GM21367 (cell line): ENCODE measurements around the gene NOL12.
"Not testable (repeated sequence)": the region's sequence is repeated elsewhere in the genome, so short reads cannot be mapped to it uniquely, and the experiment has no call there.

Experiments used
- ATAC-seq: cut with Tn5 transposase; IDR thresholded peaks from one replicate; pipeline ENCODE4 v1.9.1; 2021; ENCODE audit not compliant: unreplicated experiment

NOL12 gene, protein sequence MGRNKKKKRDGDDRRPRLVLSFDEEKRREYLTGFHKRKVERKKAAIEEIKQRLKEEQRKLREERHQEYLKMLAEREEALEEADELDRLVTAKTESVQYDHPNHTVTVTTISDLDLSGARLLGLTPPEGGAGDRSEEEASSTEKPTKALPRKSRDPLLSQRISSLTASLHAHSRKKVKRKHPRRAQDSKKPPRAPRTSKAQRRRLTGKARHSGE

DNA sequence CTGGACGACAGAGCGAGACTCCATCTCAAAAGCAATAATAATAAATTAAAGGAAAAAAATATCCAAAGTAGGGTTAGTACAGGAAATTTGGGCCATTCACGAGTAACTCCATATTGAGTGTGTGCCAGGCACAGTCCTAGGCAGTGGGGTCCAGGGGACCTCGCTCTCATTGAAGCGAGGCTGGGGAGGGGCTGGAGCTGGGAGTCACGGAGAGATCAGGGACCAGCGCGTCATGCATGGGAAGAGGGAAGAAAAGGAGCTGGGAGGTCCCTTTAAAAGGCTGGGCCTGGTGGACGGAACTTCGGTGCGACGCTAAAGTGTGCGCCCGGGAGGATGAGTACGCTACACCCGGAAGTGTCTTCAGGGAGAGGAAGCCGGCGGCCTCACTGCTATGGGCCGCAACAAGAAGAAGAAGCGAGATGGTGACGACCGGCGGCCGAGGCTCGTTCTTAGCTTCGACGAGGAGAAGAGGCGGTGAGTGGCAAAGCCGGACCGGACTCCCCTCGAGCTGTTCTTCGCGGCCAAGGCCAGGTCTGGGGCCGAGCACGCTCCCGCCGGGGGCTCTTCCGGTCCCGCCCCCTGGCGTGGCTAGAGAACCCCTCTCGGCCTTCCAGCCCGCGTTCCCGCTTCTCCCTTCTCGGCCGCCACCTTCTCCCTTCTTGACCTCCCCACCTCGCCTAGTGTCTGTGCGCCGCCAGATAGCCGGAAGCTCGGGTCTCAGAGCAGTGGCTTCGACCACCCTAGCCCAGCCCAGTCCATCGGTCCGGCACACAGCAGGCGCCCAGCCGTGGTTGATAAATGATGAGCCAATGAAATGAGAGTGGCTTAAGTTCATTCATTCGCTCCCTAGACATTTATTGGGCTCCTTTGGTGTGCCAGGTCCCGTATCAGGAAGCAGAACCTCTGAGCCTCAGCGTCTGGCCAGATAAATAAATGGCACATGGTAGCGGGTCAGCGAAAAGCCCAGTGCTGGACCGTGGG is at the start of gene NOL12:
Gene NOL12 (plus strand): TSS at position 342 of the 981 bp plus-strand sequence. CDS start 50 bp downstream, at position 392.
- ATAC-seq = no peak

GRCh38 chr22:37636949-37637273 is 49.2 kb upstream of the NOL12 start:
- no peak for ATAC-seq

- ATAC-seq = no peak
Measured at GRCh38 chr22:37638391-37639069, 47.6 kb upstream of the NOL12 start.

DNA sequence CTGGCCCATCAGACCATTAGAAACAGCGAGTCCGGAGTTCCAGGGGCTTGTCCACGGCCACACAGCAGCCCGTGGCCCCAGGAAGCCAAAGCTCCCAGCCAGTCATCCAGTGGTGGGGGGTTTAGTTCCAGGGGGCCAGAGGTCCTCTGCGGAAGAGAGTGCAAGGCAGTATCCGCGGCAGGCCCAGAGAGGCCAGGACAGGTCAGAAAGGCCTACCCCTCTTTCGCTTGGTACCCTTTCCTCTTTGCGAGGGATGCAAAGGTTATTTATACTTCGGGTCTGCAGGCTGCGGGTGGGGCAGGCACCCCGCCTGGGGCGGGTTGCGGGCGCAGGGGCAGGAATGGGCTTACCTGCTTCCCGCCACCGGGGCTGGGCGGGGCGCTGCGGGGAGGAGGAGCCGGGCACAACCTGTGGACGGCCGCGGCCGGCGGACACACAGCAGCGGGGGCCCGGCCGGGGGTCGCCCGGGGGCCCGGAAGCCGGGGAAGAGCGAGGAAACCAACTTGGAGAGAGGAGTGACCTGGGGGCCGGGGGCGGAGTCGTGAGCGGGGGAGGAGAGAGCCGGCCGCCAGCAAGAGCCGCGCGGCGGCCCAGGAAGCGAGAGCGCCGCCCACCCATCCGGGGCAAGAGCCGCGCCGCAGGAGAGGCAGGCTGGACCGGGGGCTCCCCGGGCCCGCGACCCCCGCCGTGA is 46.9 kb upstream of the NOL12 start, which contains the start of gene SH3BP1:
Gene SH3BP1 (plus strand): TSS at position 600 of the 691 bp plus-strand sequence. CDS start 119 bp downstream, outside the sequence.
- ATAC-seq = no peak

- no peak for ATAC-seq
Measured at GRCh38 chr22:37639771-37640590, 46.2 kb upstream of the NOL12 start.

DNA sequence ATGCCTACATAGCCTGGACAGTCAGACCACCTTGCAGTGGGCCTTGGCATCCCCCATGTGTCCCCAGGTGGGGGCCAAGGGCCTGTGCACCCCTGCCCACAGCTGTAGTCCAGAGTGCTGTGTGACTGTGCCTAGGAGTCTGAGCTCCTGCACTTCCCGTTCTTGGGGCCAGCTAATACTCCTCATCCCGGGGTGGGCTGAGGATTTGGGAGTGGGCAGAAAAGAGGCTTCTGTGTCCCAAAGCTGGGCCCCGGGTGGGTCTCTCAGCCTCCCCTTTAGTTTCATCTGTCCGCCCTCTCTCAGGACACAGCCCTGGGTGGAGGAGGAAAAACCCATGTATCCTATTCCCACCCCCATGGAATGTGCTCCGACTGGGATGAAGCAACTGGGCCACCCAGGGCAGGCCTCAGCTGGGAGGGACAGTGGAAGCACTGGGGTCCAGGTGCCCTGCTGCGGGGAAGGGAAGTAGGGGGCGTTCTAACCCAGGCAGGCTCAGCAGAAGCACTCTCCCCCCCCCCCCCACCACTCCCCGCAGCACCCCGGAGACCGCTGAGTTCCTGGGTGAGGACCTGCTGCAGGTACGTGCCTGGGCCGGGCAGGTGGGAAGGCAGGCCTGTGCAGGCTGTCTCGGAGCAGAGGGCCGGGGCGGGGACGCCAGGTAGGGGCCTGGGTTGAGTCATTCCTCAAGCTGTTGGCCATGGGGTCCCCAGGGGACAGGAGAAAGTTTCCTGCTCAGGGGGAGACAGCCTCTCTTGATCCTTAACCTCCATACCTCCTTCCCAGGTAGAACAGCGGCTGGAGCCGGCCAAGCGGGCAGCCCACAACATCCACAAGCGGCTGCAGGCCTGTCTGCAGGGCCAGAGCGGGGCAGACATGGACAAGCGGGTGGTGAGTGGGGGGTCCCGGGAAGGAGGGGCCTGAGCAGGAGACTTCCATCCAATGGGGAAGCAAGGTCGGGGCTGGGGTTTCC is 45.3 kb upstream of the NOL12 start:
- ATAC-seq = no peak

DNA sequence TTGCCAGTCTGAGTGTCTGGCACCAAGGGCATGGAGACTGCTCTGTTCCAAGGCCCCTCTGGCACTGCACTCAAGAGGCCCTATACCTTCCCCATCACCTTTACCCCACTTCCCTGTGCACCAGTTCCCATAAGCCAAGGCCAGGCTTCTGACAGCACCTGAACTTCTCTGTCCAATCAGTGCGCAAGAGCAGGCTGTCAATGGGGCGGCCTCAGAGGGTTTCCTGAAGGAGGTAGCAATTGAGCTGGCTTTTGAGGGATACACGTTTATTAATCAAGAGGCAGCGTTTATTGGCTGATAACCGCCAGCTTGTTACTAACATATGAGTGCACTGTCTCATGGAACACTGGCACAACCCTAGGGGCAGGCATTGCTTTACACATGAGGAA is 44.6 kb upstream of the NOL12 start:
- ATAC-seq = no peak

- no peak for ATAC-seq
Measured at GRCh38 chr22:37643225-37643847, 42.8 kb upstream of the NOL12 start.

DNA sequence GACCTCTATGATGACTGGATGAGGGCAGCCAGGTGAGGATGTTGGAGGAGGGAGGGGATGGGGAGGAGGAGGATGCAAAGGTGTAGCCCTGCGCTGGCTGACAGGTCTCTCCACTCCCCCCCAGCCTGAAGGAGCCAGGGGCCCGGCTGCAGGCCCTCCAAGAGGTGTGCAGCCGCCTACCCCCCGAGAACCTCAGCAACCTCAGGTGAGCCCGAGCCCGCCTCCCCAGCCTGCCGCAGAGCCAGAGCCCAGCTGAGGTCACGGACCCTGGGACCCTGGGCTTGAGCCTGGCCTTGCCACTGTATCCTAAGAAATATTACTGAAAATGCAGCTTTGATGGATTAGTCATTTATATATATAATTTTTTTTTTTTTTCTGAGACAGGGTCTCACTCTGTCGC is 38.8 kb upstream of the NOL12 start:
- ATAC-seq = no peak

DNA sequence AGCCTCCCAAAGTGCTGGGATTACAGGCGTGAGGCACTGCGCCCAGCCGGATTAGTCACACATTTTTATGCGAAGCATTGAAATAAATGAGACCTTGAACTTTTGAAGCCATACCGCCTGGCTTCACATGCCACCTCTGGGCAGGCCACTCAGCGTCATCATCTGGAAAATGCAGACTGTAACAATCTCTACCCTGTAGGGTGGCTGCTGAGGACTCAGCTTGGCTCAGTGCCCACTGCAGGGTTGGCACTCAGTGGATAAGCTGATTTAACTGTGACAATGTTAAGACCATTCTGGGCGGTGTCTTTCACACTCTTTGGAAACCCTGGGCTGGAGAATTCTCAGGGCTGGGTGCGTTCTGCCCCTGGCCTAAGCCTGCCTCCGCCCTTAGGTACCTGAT is 38.2 kb upstream of the NOL12 start:
- ATAC-seq = no peak

DNA sequence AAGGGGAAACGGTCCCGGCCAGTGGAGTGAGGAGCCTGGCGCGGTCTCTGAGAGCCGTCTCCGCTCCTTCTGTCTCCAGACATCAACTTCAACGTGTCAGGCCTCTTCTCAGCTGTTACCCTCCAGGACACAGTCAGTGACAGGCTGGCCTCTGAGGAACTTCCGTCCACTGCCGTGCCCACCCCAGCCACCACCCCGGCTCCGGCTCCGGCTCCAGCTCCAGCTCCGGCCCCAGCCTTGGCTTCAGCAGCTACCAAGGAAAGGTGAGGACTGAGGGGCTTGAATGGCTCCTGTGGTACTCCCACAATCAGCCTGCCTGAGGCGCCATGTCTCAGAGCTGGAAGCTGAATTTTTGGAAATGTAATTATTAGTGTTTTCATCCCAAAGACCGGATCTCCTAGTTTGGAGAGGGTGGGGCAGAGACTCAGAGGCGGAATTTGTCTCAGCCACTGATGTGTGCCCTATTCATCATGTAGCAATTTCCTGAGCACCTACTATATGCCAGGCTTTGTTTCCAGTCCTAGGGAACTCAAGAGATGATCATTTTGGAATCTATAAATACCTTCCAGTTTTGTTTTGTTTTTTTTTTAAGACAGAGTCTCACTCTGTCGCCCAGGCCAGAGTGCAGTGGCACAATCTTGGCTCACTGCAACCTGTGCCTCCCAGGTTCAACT is 35.5 kb upstream of the NOL12 start:
- no peak for ATAC-seq

DNA sequence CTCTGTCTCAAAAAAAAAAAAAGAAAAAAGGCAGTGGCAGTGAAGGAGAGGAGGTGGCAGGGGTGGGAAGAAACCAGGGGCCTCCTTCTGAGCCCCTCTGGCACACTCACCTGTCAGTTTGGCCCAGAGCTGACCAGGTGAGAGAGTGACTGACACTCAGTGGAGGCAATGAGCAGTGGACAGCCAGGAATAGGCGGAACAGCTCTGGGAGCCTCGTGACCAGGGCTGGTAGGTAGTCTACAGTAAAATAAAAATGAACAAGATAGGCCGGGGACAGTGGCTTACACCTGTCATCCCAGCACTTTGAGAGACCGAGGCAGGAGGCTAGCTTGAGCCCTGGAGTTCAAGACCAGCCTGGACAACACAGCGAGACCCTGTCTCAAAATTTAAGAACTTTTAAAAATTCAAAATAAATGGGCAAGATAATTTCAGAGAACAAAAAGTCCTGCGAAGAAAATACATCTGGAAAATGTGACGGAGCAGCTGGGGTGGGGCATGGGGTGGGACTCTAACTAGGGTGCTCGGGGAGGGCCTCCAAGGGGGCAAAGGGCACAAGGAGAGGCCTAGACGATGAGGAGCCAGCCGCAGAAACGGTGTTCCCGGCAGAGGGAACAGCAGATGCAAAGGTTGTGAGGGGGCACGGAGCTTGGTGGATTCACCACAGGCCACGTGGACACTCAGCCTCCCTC is 31.4 kb upstream of the NOL12 start:
- ATAC-seq = no peak

GRCh38 chr22:37655252-37655563 is 30.9 kb upstream of the NOL12 start:
- no peak for ATAC-seq

- not testable (repeated sequence) for ATAC-seq
Measured at GRCh38 chr22:37656583-37656982, 29.6 kb upstream of the NOL12 start.

DNA sequence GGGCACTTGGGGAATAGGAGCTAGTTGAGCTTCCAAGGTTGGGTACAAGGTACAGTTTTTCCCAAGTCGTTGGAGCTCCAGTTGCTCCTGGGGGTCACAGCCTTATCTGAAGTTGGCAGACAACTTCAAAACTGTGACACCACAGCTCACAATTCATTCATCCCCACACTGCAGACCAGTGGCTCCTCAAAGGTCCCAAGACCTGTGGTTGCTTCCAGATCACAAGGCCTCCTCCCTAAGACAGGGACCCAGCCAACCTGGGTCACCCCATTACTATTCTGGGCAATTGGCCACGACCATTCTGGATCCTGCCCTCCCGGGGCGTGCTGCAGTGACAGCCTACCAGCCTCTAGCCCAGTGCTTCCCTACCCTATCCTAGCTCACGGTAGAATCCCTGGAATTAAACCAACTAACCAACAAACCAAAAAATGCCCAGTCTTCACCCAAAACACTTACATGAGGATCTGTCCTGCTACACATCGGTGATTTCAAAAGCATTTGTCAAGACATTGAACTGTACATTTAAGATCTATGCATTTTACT is 28.5 kb upstream of the NOL12 start:
- ATAC-seq = no peak

DNA sequence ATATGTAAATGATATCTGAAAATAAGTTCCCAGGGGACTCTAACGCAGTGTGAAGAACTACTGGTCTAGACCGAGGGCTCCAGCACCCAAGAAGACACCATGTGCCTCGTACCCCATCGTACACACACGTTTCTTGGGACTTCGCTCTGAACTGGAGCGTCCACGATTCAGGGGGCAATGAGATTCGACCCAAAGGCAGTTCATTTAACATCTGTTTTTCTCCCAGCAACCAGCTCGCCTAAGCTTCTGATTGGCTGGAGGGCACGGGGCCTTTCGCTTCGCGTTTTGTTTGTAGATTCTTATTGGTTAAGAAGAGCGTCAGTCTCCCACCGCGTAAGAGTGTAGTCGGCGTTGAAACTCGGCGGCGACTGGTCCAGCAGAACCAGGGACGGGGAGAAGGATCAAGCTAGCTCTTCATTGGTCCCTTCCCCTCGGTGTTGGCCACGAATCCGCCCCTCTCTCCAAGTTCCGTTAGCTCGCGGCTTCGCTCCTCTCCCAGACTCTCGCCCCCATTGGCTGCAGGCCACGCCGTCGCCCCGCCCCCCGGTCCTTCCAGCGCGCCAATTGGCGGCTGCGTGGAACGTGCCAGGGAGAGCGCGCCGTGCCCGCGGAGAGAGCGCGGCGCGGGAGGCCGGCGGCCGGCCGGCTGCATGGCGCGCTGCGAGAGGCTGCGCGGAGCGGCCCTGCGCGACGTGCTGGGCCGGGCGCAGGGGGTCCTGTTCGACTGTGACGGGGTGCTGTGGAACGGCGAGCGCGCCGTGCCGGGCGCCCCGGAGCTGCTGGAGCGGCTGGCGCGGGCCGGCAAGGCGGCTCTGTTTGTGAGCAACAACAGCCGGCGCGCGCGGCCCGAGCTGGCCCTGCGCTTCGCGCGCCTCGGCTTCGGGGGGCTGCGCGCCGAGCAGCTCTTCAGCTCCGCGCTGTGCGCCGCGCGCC is 27.7 kb upstream of the NOL12 start, which contains the start of gene PDXP:
Gene PDXP (plus strand): TSS at position 591 of the 933 bp plus-strand sequence. CDS start 60 bp downstream, at position 651.
- ATAC-seq = peak; percentile 69
